Body of pancreas (tissue), 4 donors: ENCODE results near the gene NET1. TPM values are rescaled to one million over a fixed set of nuclear protein-coding genes. Genes with fewer than 3 reads are reported as not detected.

ENCODE experiments used
- ATAC-seq: fragments of 150-250 bp; one replicate; pipeline ENCODE4 v1.9.1; 2016
- DNase-seq, 4 donors: peaks; one replicate each; pipeline ENCODE4 v3.0.0-alpha.2; 2019
- H3K27ac ChIP-seq, 4 donors: fragments of 200-600 bp; sonication (generic); 1 replicate in 3 of 4; 2 replicates in 1 of 4; pipeline versions ENCODE4 v1.5.1 to v1.6.1; 2016 to 2019; ENCODE audit warnings: mild to moderate bottlenecking in 1 of 4, mixed read lengths in 1 of 4, moderate library complexity in 1 of 4
- H3K27me3 ChIP-seq, 2 donors: fragments of 200-600 bp; sonication (generic); one replicate each; pipeline ENCODE4 v1.6.0; 2016; ENCODE audit warnings: mild to moderate bottlenecking in 1 of 2
- H3K36me3 ChIP-seq, 2 donors: fragments of 200-600 bp; sonication (generic); replicated peaks in 1 of 2; 2 replicates each; pipeline ENCODE4 v1.5.1; 2016; ENCODE audit warnings: low read depth in 2 of 2; ENCODE audit not compliant: insufficient read depth in 1 of 2
- H3K4me1 ChIP-seq: fragments of 200-600 bp; sonication (generic); one replicate; pipeline ENCODE4 v1.6.0; 2016
- H3K4me3 ChIP-seq, 2 donors: fragments of 200-600 bp; sonication (generic); 1 replicate in 1 of 2; 2 replicates in 1 of 2; pipeline ENCODE4 v1.5.1; 2016 to 2019
- H3K9me3 ChIP-seq, 3 donors: fragments of 200-600 bp; sonication (generic); 1 replicate in 2 of 3; 2 replicates in 1 of 3; pipeline ENCODE4 v1.5.1; 2016
- CTCF ChIP-seq, 7 experiments: fragments of 450-650 bp in 4 of 7; fragments of 200-600 bp in 3 of 7; sonication (generic) in 3 of 7; IDR thresholded peaks; one replicate each; pipeline ENCODE4 v1.5.1; 2016 to 2019; ENCODE audit warnings: antibody characterized with exemption in 7 of 7
- POLR2A ChIP-seq, 3 donors: fragments of 450-650 bp; IDR thresholded peaks; one replicate each; pipeline ENCODE4 v1.6.1; 2016; ENCODE audit warnings: antibody characterized with exemption in 3 of 3, mild to moderate bottlenecking in 2 of 3
- WGBS, 2 donors: methylation state at CpG; one replicate each; pipeline ENCODE4 v1.1.5; 2017; 5-methylcytosine and 5-hydroxymethylcytosine counted together
- intact Hi-C: fragments of 100-400 bp; cut with DNase I; formaldehyde crosslinking; loops from one replicate; pipeline ENCODE4 v1.15.1; 2023
- total RNA-seq, 2 donors: library from RNA; depleted of rRNA; stranded (reverse); fragments of >200 nt; gene quantifications; one replicate each; pipeline ENCODE4 v1.1.0, GENCODE V29; 2016

NET1 gene
- total RNA-seq, 2 donors from 2014 or later = 37.9 to 70.3 TPM

- DNase-seq (no peak), ATAC-seq (no peak)
- no peak for TF ChIP-seq CTCF (IDR thresholded peaks at IDR 0.05)
- intact Hi-C loops = no loop called here
- no peak overlapping the region for H3K27ac ChIP-seq
- peaks cover 13% of the 10 kb centered on the region for H3K4me1 ChIP-seq
- H3K4me3 ChIP-seq = no peak overlapping the region
- H3K36me3 ChIP-seq = no peaks in the 10 kb centered on the region
- H3K9me3 ChIP-seq = peaks cover 0 to 6% (median 0%) of the 10 kb centered on the region in 3 donors
- 86 to 93% methylated on average over 5 of the region's 5 CpGs for WGBS, 2 donors
- no peaks in the 10 kb centered on the region for H3K27me3 ChIP-seq
Observed at GRCh38 chr10:5387169-5387568, 25.2 kb upstream of the NET1 start.

DNA sequence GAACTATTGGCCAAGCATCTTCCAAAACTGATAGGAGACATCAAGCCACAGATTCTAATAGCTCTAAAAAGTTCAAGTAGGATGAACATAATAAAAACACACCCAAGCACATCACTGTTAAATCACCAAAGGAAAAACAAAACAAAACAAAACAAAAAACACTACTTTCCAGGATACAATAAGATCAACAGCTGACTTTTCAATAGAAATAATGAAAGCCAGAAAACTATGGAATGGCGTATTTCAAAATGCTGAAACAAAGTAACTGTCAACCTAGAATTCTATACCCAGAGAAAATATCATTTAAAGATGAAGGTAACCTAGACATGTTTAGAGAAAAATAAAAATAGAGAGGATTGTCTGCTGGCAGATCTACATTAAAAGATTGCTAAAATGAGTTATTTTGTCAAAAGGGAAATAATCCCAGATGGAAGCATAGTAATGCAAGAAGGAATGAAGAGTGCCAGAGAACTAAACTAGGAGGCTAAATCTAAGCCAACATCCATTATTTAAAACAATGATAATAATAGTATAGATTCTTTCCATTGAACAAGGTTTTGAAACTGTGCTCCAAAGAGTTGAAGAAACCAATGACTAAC lies 21.7 kb upstream of the NET1 start:
- Histone ChIP-seq H3K4me3 (no peak overlapping the region), H3K36me3 (no peaks in the 10 kb centered on the region), H3K4me1 (no peaks in the 10 kb centered on the region), H3K27ac (no peak overlapping the region), H3K9me3 (peaks cover 0 to 6% (median 0%) of the 10 kb centered on the region in 3 donors), H3K27me3 (no peaks in the 10 kb centered on the region)
- DNase-seq = no peak
- no peak for ATAC-seq
- WGBS, 2 donors = 88 to 97% methylated on average over 1 of the region's 1 CpG
- intact Hi-C loops = no loop called here
- no peak for TF ChIP-seq CTCF (IDR thresholded peaks at IDR 0.05)
- TF ChIP-seq POLR2A (IDR thresholded peaks at IDR 0.05) = no peak

DNA sequence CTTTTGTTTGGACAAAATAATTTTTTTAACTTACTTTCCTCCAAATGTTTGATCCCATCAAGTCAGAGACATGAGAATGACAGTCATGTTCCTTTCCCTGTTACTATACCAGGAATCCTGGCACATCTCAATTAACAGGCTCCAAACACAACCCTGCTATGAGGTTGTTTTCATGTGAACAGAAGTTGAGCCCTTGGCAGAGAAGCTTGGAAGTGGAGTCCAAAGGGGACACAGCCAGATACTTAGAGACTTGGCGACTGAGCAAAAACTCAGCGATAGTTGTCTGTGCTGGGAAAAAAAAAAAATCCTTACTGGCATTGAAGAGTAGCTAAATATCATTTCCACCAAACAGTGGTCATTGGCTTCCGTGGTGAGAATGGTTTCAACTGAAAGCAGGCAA lies 20.6 kb upstream of the NET1 start:
- TF ChIP-seq CTCF (IDR thresholded peaks at IDR 0.05) (no peak), POLR2A (IDR thresholded peaks at IDR 0.05) (no peak)
- Histone ChIP-seq H3K9me3 (peaks cover 0 to 6% (median 0%) of the 10 kb centered on the region in 3 donors), H3K36me3 (no peaks in the 10 kb centered on the region), H3K27ac (no peak overlapping the region), H3K4me1 (no peaks in the 10 kb centered on the region), H3K27me3 (no peaks in the 10 kb centered on the region), H3K4me3 (no peak overlapping the region)
- no peak for DNase-seq
- 87 to 91% methylated on average over 3 of the region's 3 CpGs for WGBS, 2 donors
- intact Hi-C loops = no loop called here
- ATAC-seq = no peak

DNA sequence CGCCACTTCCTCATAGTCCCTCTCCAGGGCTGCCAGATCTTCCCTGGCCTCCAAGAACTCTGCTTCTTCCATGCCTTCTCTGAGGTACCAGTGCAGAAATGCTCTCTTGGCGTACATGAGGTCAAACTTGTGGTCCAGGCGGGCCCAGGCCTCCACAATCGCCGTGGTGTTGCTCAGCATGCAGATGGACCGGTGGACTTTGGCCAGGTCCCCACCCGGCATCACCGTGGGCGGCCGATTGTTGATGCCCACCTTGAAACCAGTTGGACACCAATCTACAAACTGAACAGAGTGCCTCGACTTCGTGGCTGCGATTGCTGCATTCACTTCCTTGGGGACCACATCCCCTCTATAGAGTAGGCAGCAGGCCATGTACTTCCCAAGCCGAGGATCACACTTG lies 18.8 kb upstream of the NET1 start:
- no peak for DNase-seq
- Histone ChIP-seq H3K36me3 (no peaks in the 10 kb centered on the region), H3K9me3 (peaks cover 0 to 6% (median 0%) of the 10 kb centered on the region in 3 donors), H3K27ac (no peak overlapping the region), H3K4me3 (no peak overlapping the region), H3K27me3 (no peaks in the 10 kb centered on the region), H3K4me1 (no peaks in the 10 kb centered on the region)
- TF ChIP-seq CTCF (IDR thresholded peaks at IDR 0.05) = no peak
- no peak for TF ChIP-seq POLR2A (IDR thresholded peaks at IDR 0.05)
- no peak for ATAC-seq
- WGBS, 2 donors = 88 to 89% methylated on average over 13 to 14 of the region's 14 CpGs
- intact Hi-C loops = no loop called here

- Histone ChIP-seq H3K27ac (no peak overlapping the region), H3K27me3 (no peaks in the 10 kb centered on the region), H3K9me3 (peaks cover 0 to 6% (median 0%) of the 10 kb centered on the region in 3 donors), H3K4me3 (no peak overlapping the region), H3K36me3 (no peaks in the 10 kb centered on the region), H3K4me1 (peaks cover 8% of the 10 kb centered on the region)
- ATAC-seq (no peak), DNase-seq (no peak)
- TF ChIP-seq POLR2A (IDR thresholded peaks at IDR 0.05) (no peak), CTCF (IDR thresholded peaks at IDR 0.05) (no peak)
- WGBS, 2 donors = 87 to 95% methylated on average over 15 to 18 of the region's 18 CpGs
- intact Hi-C loops = no loop called here
Observed at GRCh38 chr10:5395168-5395567, 17.2 kb upstream of the NET1 start.
